Thyroid gland (tissue), 4 donors: Measurements from ENCODE around the gene CHMP2B. TPM values are rescaled to one million over a fixed set of nuclear protein-coding genes. Genes with fewer than 3 reads are reported as not detected.
"Not testable (repeated sequence)": the region's sequence is repeated elsewhere in the genome, so short reads cannot be mapped to it uniquely, and the experiment has no call there.

Experiments used
- DNase-seq, 2 donors: peaks; one replicate each; pipeline ENCODE4 v3.0.0-alpha.2; 2019
- H3K27ac ChIP-seq, 3 donors: fragments of 200-600 bp; sonication (generic); 1 replicate in 2 of 3; 2 replicates in 1 of 3; pipeline ENCODE4 v1.5.1; 2016 to 2019; ENCODE audit warnings: mild to moderate bottlenecking in 1 of 3, moderate library complexity in 1 of 3
- H3K27me3 ChIP-seq: fragments of 200-600 bp; sonication (generic); one replicate; pipeline ENCODE4 v1.5.1; 2019
- H3K36me3 ChIP-seq, 2 donors: fragments of 200-600 bp; sonication (generic); one replicate each; pipeline ENCODE4 v1.5.1; 2016 to 2019
- H3K4me1 ChIP-seq, 2 donors: fragments of 200-600 bp; sonication (generic); one replicate each; pipeline ENCODE4 v1.5.1; 2017 to 2019
- H3K4me3 ChIP-seq, 3 donors: fragments of 200-600 bp; sonication (generic); replicated peaks in 1 of 3; 1 replicate in 2 of 3; 2 replicates in 1 of 3; pipeline ENCODE4 v1.5.1; 2016; ENCODE audit warnings: mild to moderate bottlenecking in 1 of 3
- H3K9me3 ChIP-seq: fragments of 200-600 bp; sonication (generic); one replicate; pipeline ENCODE4 v1.5.1; 2017
- POLR2A ChIP-seq, 2 donors: fragments of 450-650 bp; IDR thresholded peaks; one replicate each; pipeline ENCODE4 v1.6.1; 2017; ENCODE audit warnings: antibody characterized with exemption in 2 of 2, mild to moderate bottlenecking in 2 of 2, moderate library complexity in 1 of 2
- WGBS, 2 donors: methylation state at CpG; one replicate each; pipeline ENCODE4 v1.1.5; 2017; 5-methylcytosine and 5-hydroxymethylcytosine counted together
- intact Hi-C: fragments of 100-400 bp; cut with DNase I; formaldehyde crosslinking; loops from one replicate; pipeline ENCODE4 v1.15.1; 2023
- microRNA-seq: library from miRNA; unstranded; fragments of <30 nt; microRNA quantifications from one replicate; pipeline ENCODE4, GENCODE V29; 2016
- small RNA-seq: library from RNA; depleted of rRNA; stranded (forward); fragments of <200 nt; gene quantifications from one replicate; pipeline ENCODE3, GENCODE V24; 2016
- total RNA-seq, 4 donors: library from RNA; depleted of rRNA; stranded (reverse); fragments of >200 nt; gene quantifications; one replicate each; pipeline ENCODE4 v1.2.3, GENCODE V29; 2016
- TF ChIP-seq, protein P1 (sequence below), 6 experiments: fragments of 200-600 bp in 3 of 6; fragments of 450-650 bp in 3 of 6; sonication (generic) in 3 of 6; IDR thresholded peaks; one replicate each; pipeline ENCODE4 v1.5.1; 2016 to 2019; ENCODE audit warnings: antibody characterized with exemption in 6 of 6, mild to moderate bottlenecking in 2 of 6, inconsistent platforms in 1 of 6, moderate library complexity in 1 of 6

The CHMP2B gene
- total RNA-seq, 4 donors from 2014 or later, result 63.7 to 70.0 (median 66.3) TPM

GRCh38 chr3:87288446-87288845, 61.3 kb downstream of the CHMP2B start:
- intact Hi-C loops, result no loop called here
- 94 to 95% methylated on average over 8 of the region's 8 CpGs for WGBS, 2 donors
- DNase-seq, result no peak

DNA sequence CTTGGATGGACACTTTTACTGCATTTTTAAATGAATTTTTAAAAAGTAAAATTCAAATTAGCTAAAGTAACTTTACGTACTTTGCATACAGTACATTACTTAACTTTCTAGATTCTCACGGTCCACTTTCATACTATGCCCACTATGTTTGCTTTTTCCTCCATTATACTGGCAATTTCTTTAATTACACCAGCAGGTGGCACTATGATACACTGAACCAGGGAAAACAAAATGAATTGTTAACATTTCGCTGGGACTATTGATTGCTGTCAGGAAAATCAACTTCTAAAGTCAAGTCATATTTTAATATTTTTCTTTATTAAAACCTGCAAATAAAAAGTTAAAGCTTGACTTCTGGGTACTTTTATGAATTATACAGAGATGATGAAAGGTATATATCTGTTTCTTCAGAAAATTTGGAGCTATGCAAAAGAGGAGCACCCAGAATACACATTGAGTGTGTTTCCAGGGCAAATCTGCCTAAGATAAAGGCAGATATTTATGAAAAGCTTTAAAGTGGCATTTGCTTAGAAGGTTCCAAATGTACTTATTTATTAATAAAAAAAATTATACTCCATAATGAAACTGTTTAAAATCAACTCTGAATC, 71.1 kb downstream of the CHMP2B start:
- H3K36me3 ChIP-seq, result no peaks in the 10 kb centered on the region
- no peaks in the 10 kb centered on the region for H3K9me3 ChIP-seq
- no peak for DNase-seq
- H3K4me3 ChIP-seq, result no peak overlapping the region
- no peaks in the 10 kb centered on the region for H3K27me3 ChIP-seq
- no peaks in the 10 kb centered on the region for H3K4me1 ChIP-seq
- TF ChIP-seq POLR2A (IDR thresholded peaks at IDR 0.05), result no peak
- TF ChIP-seq, protein P1, sequence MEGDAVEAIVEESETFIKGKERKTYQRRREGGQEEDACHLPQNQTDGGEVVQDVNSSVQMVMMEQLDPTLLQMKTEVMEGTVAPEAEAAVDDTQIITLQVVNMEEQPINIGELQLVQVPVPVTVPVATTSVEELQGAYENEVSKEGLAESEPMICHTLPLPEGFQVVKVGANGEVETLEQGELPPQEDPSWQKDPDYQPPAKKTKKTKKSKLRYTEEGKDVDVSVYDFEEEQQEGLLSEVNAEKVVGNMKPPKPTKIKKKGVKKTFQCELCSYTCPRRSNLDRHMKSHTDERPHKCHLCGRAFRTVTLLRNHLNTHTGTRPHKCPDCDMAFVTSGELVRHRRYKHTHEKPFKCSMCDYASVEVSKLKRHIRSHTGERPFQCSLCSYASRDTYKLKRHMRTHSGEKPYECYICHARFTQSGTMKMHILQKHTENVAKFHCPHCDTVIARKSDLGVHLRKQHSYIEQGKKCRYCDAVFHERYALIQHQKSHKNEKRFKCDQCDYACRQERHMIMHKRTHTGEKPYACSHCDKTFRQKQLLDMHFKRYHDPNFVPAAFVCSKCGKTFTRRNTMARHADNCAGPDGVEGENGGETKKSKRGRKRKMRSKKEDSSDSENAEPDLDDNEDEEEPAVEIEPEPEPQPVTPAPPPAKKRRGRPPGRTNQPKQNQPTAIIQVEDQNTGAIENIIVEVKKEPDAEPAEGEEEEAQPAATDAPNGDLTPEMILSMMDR (IDR thresholded peaks at IDR 0.05), result peak in 5 of 6 experiments; percentile 34 to 77 (median 59)
- no peak overlapping the region for H3K27ac ChIP-seq
- intact Hi-C loops, result no loop called here
- WGBS, 2 donors, result 6 to 22% methylated on average over 3 of the region's 3 CpGs

More at GRCh38 chr3:87288446-87288845, 61.3 kb downstream of the CHMP2B start:
- Histone ChIP-seq H3K36me3 (no peaks in the 10 kb centered on the region), H3K4me3 (no peak overlapping the region), H3K9me3 (no peaks in the 10 kb centered on the region), H3K4me1 (no peaks in the 10 kb centered on the region), H3K27me3 (no peaks in the 10 kb centered on the region), H3K27ac (no peak overlapping the region)
- TF ChIP-seq, protein P1 (IDR thresholded peaks at IDR 0.05), result no peak
- no peak for TF ChIP-seq POLR2A (IDR thresholded peaks at IDR 0.05)

GRCh38 chr3:87305031-87305430, 77.9 kb downstream of the CHMP2B start:
- DNase-seq, H3K27me3 ChIP-seq, H3K36me3 ChIP-seq, H3K4me1 ChIP-seq, H3K9me3 ChIP-seq, intact Hi-C loops, H3K27ac ChIP-seq, H3K4me3 ChIP-seq: not testable (repeated sequence)
- 86 to 91% methylated on average over 1 of the region's 1 CpG for WGBS, 2 donors

Small RNA genes lying within 50 kb of the gene (microRNA-seq; reads per million reads assigned to microRNA genes)
- gene MIR4795, result not detected

Small RNA genes lying within 50 kb of the gene (small RNA-seq; reads per million reads assigned to genes)
- not detected for gene MIR4795

Other genes starting within 250 kb of the CHMP2B start
- 10 to 100 TPM in 3 of 4 donors, 1 to 10 TPM in 1; 3.0 to 18.7 (median 12.7) TPM for gene VGLL3, start 236.2 kb upstream of the CHMP2B start, total RNA-seq
- gene POU1F1, start 49.3 kb downstream of the CHMP2B start, total RNA-seq, result not detected